Hematopoietic multipotent progenitor cell treated with erythropoietin and hydrocortisone succinate and interleukin-3 and kit ligand, for 8 days (in vitro differentiated cells): ENCODE data around the gene HLA-E.
A peak's percentile ranks its signal among the peaks of the same experiment; 100 is the strongest.
"Not testable (repeated sequence)": the region's sequence is repeated elsewhere in the genome, so short reads cannot be mapped to it uniquely, and the experiment has no call there.

Experiments
- DNase-seq: peaks from one replicate; pipeline ENCODE4 v3.0.0-alpha.2; 2015

Gene HLA-E

GRCh38 chr6:30481211-30481964 lies 7.9 kb upstream of the HLA-E start:
- no peak for DNase-seq

GRCh38 chr6:30481965-30482644 lies 7.2 kb upstream of the HLA-E start:
- peak; percentile 75 for DNase-seq

GRCh38 chr6:30483677-30484279 lies 5.5 kb upstream of the HLA-E start:
- peak; percentile 74 for DNase-seq

GRCh38 chr6:30485236-30485635 lies 4.1 kb upstream of the HLA-E start:
- DNase-seq = no peak

- no peak for DNase-seq
Observed at GRCh38 chr6:30487926-30488325, 1.4 kb upstream of the HLA-E start.

GRCh38 chr6:30488697-30489080 lies 620 bp upstream of the HLA-E start:
- not testable (repeated sequence) for DNase-seq

- peak; percentile 68 for DNase-seq
Observed at GRCh38 chr6:30490026-30490876, 942 bp downstream of the HLA-E start.

GRCh38 chr6:30491291-30491953 lies 2.1 kb downstream of the HLA-E start:
- DNase-seq = not testable (repeated sequence)

GRCh38 chr6:30491991-30492952 lies 3.0 kb downstream of the HLA-E start:
- no peak for DNase-seq

- DNase-seq = no peak
Observed at GRCh38 chr6:30493643-30494250, 4.4 kb downstream of the HLA-E start.

- DNase-seq = peak; percentile 33
Observed at GRCh38 chr6:30494291-30494861, 5.1 kb downstream of the HLA-E start.

GRCh38 chr6:30495060-30495459 lies 5.8 kb downstream of the HLA-E start:
- DNase-seq = not testable (repeated sequence)

GRCh38 chr6:30495993-30496392 lies 6.7 kb downstream of the HLA-E start:
- no peak for DNase-seq

- DNase-seq = not testable (repeated sequence)
Observed at GRCh38 chr6:30497261-30497599, 7.9 kb downstream of the HLA-E start.

- no peak for DNase-seq
Observed at GRCh38 chr6:30497714-30498113, 8.4 kb downstream of the HLA-E start.

GRCh38 chr6:30498705-30499104 lies 9.4 kb downstream of the HLA-E start:
- not testable (repeated sequence) for DNase-seq

- no peak for DNase-seq
Observed at GRCh38 chr6:30500421-30501355, 11.4 kb downstream of the HLA-E start.

- DNase-seq = no peak
Observed at GRCh38 chr6:30507849-30508827, 18.8 kb downstream of the HLA-E start.
